ENCODE measurements around the gene SLC38A8.

Gene SLC38A8

GRCh38 chr16:84026606-84027005, 16.0 kb downstream of the SLC38A8 start:
- no peak overlapping the region for H3K4me3 ChIP-seq (ENCODE audit: low read depth, low read length)
- TF ChIP-seq, protein P1, sequence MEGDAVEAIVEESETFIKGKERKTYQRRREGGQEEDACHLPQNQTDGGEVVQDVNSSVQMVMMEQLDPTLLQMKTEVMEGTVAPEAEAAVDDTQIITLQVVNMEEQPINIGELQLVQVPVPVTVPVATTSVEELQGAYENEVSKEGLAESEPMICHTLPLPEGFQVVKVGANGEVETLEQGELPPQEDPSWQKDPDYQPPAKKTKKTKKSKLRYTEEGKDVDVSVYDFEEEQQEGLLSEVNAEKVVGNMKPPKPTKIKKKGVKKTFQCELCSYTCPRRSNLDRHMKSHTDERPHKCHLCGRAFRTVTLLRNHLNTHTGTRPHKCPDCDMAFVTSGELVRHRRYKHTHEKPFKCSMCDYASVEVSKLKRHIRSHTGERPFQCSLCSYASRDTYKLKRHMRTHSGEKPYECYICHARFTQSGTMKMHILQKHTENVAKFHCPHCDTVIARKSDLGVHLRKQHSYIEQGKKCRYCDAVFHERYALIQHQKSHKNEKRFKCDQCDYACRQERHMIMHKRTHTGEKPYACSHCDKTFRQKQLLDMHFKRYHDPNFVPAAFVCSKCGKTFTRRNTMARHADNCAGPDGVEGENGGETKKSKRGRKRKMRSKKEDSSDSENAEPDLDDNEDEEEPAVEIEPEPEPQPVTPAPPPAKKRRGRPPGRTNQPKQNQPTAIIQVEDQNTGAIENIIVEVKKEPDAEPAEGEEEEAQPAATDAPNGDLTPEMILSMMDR (IDR thresholded peaks at IDR 0.05; ENCODE audit: control insufficient read depth, extremely low read depth, insufficient read depth), result no peak
- DNase-seq (ENCODE audit: low read depth), result no peak

GRCh38 chr16:84024854-84025253, 17.7 kb downstream of the SLC38A8 start:
- H3K4me3 ChIP-seq (ENCODE audit: low read depth, low read length), result no peak overlapping the region
- no peak for DNase-seq (ENCODE audit: low read depth)
- TF ChIP-seq, protein P1 (IDR thresholded peaks at IDR 0.05; ENCODE audit: control insufficient read depth, extremely low read depth, insufficient read depth), result no peak

DNA sequence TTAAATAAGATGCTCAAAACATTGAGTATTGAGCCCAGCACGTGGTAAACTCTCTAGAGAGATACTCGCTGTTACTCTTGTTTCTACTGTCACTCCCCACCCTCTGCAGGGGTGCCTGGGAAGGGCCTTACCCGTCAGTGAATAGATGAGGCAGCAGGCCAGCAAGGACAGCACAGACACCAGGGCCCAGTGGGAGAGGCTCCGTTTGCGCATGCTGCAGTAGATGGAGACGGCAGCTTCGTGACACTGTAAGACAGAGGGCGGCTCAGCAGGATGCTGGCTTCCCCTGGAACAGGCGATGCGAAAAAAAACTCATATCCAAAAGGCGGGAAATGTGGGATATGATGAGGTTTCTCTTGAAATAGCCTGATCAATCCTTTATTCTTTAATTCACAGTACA, 20.0 kb downstream of the SLC38A8 start:
- no peak overlapping the region for H3K4me3 ChIP-seq (ENCODE audit: low read depth, low read length)
- no peak for DNase-seq (ENCODE audit: low read depth)
- TF ChIP-seq, protein P1 (IDR thresholded peaks at IDR 0.05; ENCODE audit: control insufficient read depth, extremely low read depth, insufficient read depth), result no peak

- no peak for DNase-seq (ENCODE audit: low read depth)
- TF ChIP-seq, protein P1 (IDR thresholded peaks at IDR 0.05; ENCODE audit: control insufficient read depth, extremely low read depth, insufficient read depth), result no peak
- H3K4me3 ChIP-seq (ENCODE audit: low read depth, low read length), result no peak overlapping the region
Measured at GRCh38 chr16:84021488-84021887, 21.1 kb downstream of the SLC38A8 start.

DNA sequence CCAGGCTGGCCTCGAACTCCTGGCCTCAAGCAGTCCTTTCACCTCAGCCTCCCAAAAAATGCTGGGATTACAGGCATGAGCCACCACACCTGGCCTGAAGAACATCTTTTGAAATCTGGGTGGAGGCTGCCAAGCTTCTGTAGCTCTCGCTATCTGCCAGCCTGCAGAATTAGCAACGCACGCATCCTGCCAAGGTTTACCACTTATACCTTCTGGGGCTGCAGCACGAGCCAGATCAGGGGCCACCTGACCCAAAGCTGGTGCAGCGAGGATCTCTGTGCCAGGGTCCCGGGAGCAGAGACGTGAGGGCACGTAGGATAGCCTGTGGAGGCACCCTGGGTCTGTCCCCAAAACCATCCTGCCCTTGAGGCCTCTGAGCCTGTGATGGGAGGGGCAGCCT, 22.2 kb downstream of the SLC38A8 start:
- TF ChIP-seq, protein P1 (IDR thresholded peaks at IDR 0.05; ENCODE audit: control insufficient read depth, extremely low read depth, insufficient read depth), result no peak
- H3K4me3 ChIP-seq (ENCODE audit: low read depth, low read length), result no peak overlapping the region
- DNase-seq (ENCODE audit: low read depth), result no peak

DNA sequence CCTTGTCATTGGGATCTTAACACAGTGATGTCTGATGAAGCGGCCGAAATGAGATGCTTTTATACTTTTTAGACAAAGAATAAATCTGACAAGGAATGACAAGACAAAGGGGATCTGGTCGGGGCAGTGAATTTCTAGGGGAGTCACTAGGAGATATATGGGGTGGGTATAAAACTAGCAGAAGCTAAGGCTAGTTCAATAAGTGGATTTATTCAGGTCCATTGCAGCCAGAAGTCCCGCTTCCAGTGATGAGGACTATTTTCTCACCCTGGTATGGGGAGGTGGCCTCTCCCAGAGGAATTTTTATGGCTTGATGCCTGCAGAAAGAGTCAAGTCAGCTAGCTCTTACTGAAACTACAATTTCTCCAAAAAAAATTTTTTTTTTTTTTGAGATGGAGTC, 23.9 kb downstream of the SLC38A8 start:
- H3K4me3 ChIP-seq (ENCODE audit: low read depth, low read length), result no peak overlapping the region
- TF ChIP-seq, protein P1 (IDR thresholded peaks at IDR 0.05; ENCODE audit: control insufficient read depth, extremely low read depth, insufficient read depth), result no peak
- DNase-seq (ENCODE audit: low read depth), result no peak

DNA sequence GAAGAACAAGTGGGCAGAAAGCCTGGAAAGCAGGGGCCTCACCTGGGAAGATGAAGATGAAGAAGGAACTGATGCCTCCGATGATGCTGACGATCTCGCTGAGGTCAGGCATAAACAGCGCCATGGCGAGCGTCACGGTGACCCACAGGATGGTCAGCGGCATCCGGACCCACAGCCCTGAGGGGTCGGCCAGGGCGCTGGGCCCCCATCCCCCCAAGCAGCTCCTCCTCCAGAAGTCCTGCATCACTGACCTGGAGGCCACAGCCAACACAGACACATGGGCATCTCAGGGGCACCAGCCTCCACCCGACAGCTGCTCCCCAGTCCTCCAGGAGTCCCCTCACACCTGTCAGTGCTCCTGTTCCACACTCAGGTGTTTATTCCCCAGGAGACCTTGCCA, 26.1 kb downstream of the SLC38A8 start:
- TF ChIP-seq, protein P1 (IDR thresholded peaks at IDR 0.05; ENCODE audit: control insufficient read depth, extremely low read depth, insufficient read depth), result no peak
- DNase-seq (ENCODE audit: low read depth), result no peak
- H3K4me3 ChIP-seq (ENCODE audit: low read depth, low read length), result no peak overlapping the region
